ACC112 (cell line): ENCODE measurements around the gene MRNIP.

Experiments
- H2AFZ ChIP-seq: fragments of 200-600 bp; sonication (generic); one replicate; pipeline ENCODE4 v1.6.0; 2017; ENCODE audit warnings: antibody characterized with exemption, low read length; ENCODE audit not compliant: unreplicated experiment
- H3K27ac ChIP-seq: fragments of 200-600 bp; sonication (generic); 2 replicates; pipeline ENCODE4 v1.5.1; 2014; ENCODE audit warnings: low read depth, mild to moderate bottlenecking, antibody characterized with exemption, low read length, moderate library complexity
- H3K27me3 ChIP-seq: fragments of 200-600 bp; sonication (generic); 2 replicates; pipeline ENCODE4 v1.6.1; 2014; ENCODE audit warnings: mild to moderate bottlenecking, antibody characterized with exemption, low read length, moderate library complexity, mixed read lengths; ENCODE audit not compliant: insufficient read depth
- H3K36me3 ChIP-seq: fragments of 200-600 bp; sonication (generic); 2 replicates; pipeline ENCODE4 v1.6.1; 2016; ENCODE audit warnings: mild to moderate bottlenecking, antibody characterized with exemption, low read length, moderate library complexity, mixed read lengths; ENCODE audit not compliant: insufficient read depth
- H3K4me1 ChIP-seq: fragments of 200-600 bp; sonication (generic); one replicate; pipeline ENCODE4 v1.6.1; 2016; ENCODE audit warnings: low read length, mixed read lengths; ENCODE audit not compliant: insufficient read depth, unreplicated experiment, control insufficient read depth
- H3K4me3 ChIP-seq: fragments of 200-600 bp; sonication (generic); 2 replicates; pipeline ENCODE4 v1.5.1; 2014; ENCODE audit warnings: mild to moderate bottlenecking, low read depth, low read length
- H3K79me2 ChIP-seq: fragments of 200-600 bp; sonication (generic); one replicate; pipeline ENCODE4 v1.6.0; 2016; ENCODE audit warnings: low read length; ENCODE audit not compliant: control insufficient read depth, unreplicated experiment, insufficient read depth

MRNIP gene

GRCh38 chr5:179900711-179901110 lies 42.1 kb upstream of the MRNIP start:
- H3K27ac ChIP-seq: no peak overlapping the region
- no peaks in the 10 kb centered on the region for H3K27me3 ChIP-seq
- H3K4me3 ChIP-seq: no peak overlapping the region
- peaks cover 25% of the 10 kb centered on the region for H3K36me3 ChIP-seq
- H2AFZ ChIP-seq: no peak overlapping the region
- H3K4me1 ChIP-seq: no peaks in the 10 kb centered on the region
- peaks cover 17% of the 10 kb centered on the region for H3K79me2 ChIP-seq

- Histone ChIP-seq H3K4me1 (no peaks in the 10 kb centered on the region), H3K27ac (no peak overlapping the region), H3K36me3 (peaks cover 25% of the 10 kb centered on the region), H3K27me3 (no peaks in the 10 kb centered on the region), H3K79me2 (peaks cover 12% of the 10 kb centered on the region), H2AFZ (no peak overlapping the region), H3K4me3 (no peak overlapping the region)
Measured at GRCh38 chr5:179900206-179900605, 41.6 kb upstream of the MRNIP start.

GRCh38 chr5:179895861-179896260 lies 37.2 kb upstream of the MRNIP start:
- H3K27ac ChIP-seq: no peak overlapping the region
- H3K27me3 ChIP-seq: no peaks in the 10 kb centered on the region
- H3K36me3 ChIP-seq: peaks cover 28% of the 10 kb centered on the region
- H3K4me3 ChIP-seq: no peak overlapping the region
- no peaks in the 10 kb centered on the region for H3K4me1 ChIP-seq
- no peak overlapping the region for H2AFZ ChIP-seq
- no peaks in the 10 kb centered on the region for H3K79me2 ChIP-seq

- Histone ChIP-seq H3K36me3 (peaks cover 28% of the 10 kb centered on the region), H3K79me2 (no peaks in the 10 kb centered on the region), H2AFZ (no peak overlapping the region), H3K4me1 (no peaks in the 10 kb centered on the region), H3K27me3 (no peaks in the 10 kb centered on the region), H3K4me3 (no peak overlapping the region), H3K27ac (no peak overlapping the region)
Measured at GRCh38 chr5:179893958-179894895, 35.6 kb upstream of the MRNIP start.

- Histone ChIP-seq H3K36me3 (peaks cover 30% of the 10 kb centered on the region), H3K4me1 (no peaks in the 10 kb centered on the region), H2AFZ (no peak overlapping the region), H3K4me3 (no peak overlapping the region), H3K79me2 (no peaks in the 10 kb centered on the region), H3K27me3 (no peaks in the 10 kb centered on the region), H3K27ac (no peak overlapping the region)
Measured at GRCh38 chr5:179893076-179893957, 34.7 kb upstream of the MRNIP start.

GRCh38 chr5:179892255-179892654 lies 33.6 kb upstream of the MRNIP start:
- no peaks in the 10 kb centered on the region for H3K27me3 ChIP-seq
- no peak overlapping the region for H3K27ac ChIP-seq
- no peak overlapping the region for H2AFZ ChIP-seq
- no peaks in the 10 kb centered on the region for H3K79me2 ChIP-seq
- peaks cover 35% of the 10 kb centered on the region; the same call in 1 of the 2 replicates for H3K36me3 ChIP-seq
- no peak overlapping the region for H3K4me3 ChIP-seq
- no peaks in the 10 kb centered on the region for H3K4me1 ChIP-seq

GRCh38 chr5:179890751-179891682 lies 32.4 kb upstream of the MRNIP start:
- H2AFZ ChIP-seq: no peak overlapping the region
- no peak overlapping the region for H3K27ac ChIP-seq
- H3K4me3 ChIP-seq: no peak overlapping the region
- no peaks in the 10 kb centered on the region for H3K4me1 ChIP-seq
- H3K27me3 ChIP-seq: no peaks in the 10 kb centered on the region
- H3K79me2 ChIP-seq: no peaks in the 10 kb centered on the region
- H3K36me3 ChIP-seq: peaks cover 48% of the 10 kb centered on the region

GRCh38 chr5:179889885-179890284 lies 31.3 kb upstream of the MRNIP start:
- Histone ChIP-seq H3K36me3 (peaks cover 57% of the 10 kb centered on the region), H3K27me3 (no peaks in the 10 kb centered on the region), H3K4me1 (no peaks in the 10 kb centered on the region), H3K4me3 (no peak overlapping the region), H3K79me2 (no peaks in the 10 kb centered on the region), H3K27ac (no peak overlapping the region), H2AFZ (no peak overlapping the region)

GRCh38 chr5:179887802-179888201 lies 29.2 kb upstream of the MRNIP start:
- Histone ChIP-seq H2AFZ (no peak overlapping the region), H3K36me3 (peaks cover 75% of the 10 kb centered on the region), H3K79me2 (no peaks in the 10 kb centered on the region), H3K4me3 (no peak overlapping the region), H3K27me3 (no peaks in the 10 kb centered on the region), H3K4me1 (no peaks in the 10 kb centered on the region), H3K27ac (no peak overlapping the region)

GRCh38 chr5:179887095-179887494 lies 28.5 kb upstream of the MRNIP start:
- Histone ChIP-seq H3K79me2 (no peaks in the 10 kb centered on the region), H3K36me3 (peaks cover 78% of the 10 kb centered on the region), H3K4me1 (no peaks in the 10 kb centered on the region), H3K27ac (no peak overlapping the region), H3K27me3 (no peaks in the 10 kb centered on the region), H2AFZ (no peak overlapping the region), H3K4me3 (no peak overlapping the region)
